Tibial nerve (tissue), 3 donors: ENCODE measurements around the gene AURKAIP1.

ENCODE experiments used
- CTCF ChIP-seq, 5 experiments: fragments of 200-600 bp in 3 of 5; fragments of 450-650 bp in 2 of 5; sonication (generic) in 3 of 5; IDR thresholded peaks; one replicate each; pipeline ENCODE4 v1.5.1; 2016 to 2019; ENCODE audit warnings: antibody characterized with exemption in 5 of 5, mild to moderate bottlenecking in 3 of 5, moderate library complexity in 2 of 5
- POLR2A ChIP-seq, 2 donors: fragments of 450-650 bp; IDR thresholded peaks; one replicate each; pipeline ENCODE4 v1.6.1; 2017; ENCODE audit warnings: antibody characterized with exemption in 2 of 2, mild to moderate bottlenecking in 2 of 2, moderate library complexity in 2 of 2

- TF ChIP-seq CTCF (IDR thresholded peaks at IDR 0.05) (no peak), POLR2A (IDR thresholded peaks at IDR 0.05) (no peak)
Observed at GRCh38 chr1:1421147-1421906, 46.3 kb upstream of the AURKAIP1 start, which contains the start of gene ANKRD65.
